DOHH2 (cell line): Measurements from ENCODE around the gene GLCCI1.

Experiments used
- H3F3A ChIP-seq: fragments of 200-600 bp; sonication (generic), shearing (Covaris generic); 2 replicates; pipeline ENCODE4 v1.6.0; 2016; ENCODE audit warnings: antibody characterized with exemption, mild to moderate bottlenecking; ENCODE audit not compliant: control insufficient read depth, insufficient read depth
- H3K27ac ChIP-seq: fragments of 200-600 bp; sonication (generic); 2 replicates; pipeline ENCODE4 v1.5.1; 2014; ENCODE audit warnings: low read depth, mild to moderate bottlenecking, low read length, moderate library complexity
- H3K27me3 ChIP-seq: fragments of 200-600 bp; sonication (generic); 2 replicates; pipeline ENCODE4 v1.6.1; 2014; ENCODE audit warnings: mild to moderate bottlenecking, low read length, mixed read lengths; ENCODE audit not compliant: control insufficient read depth
- H3K36me3 ChIP-seq: fragments of 200-600 bp; sonication (generic); 2 replicates; pipeline ENCODE4 v1.6.1; 2014; ENCODE audit warnings: mild to moderate bottlenecking, low read length, moderate library complexity, mixed read lengths; ENCODE audit not compliant: control insufficient read depth
- H3K4me1 ChIP-seq: fragments of 200-600 bp; sonication (generic); 2 replicates; pipeline ENCODE4 v1.6.1; 2014; ENCODE audit warnings: mild to moderate bottlenecking, low read length, mixed read lengths; ENCODE audit not compliant: control insufficient read depth
- H3K4me2 ChIP-seq: fragments of 200-600 bp; sonication (generic); 2 replicates; pipeline ENCODE4 v1.6.0; 2014; ENCODE audit warnings: mild to moderate bottlenecking, low read length, moderate library complexity
- H3K4me3 ChIP-seq: fragments of 200-600 bp; sonication (generic); 2 replicates; pipeline ENCODE4 v1.5.1; 2014; ENCODE audit warnings: mild to moderate bottlenecking, low read length, mixed read lengths
- H3K79me2 ChIP-seq: fragments of 200-600 bp; sonication (generic); 2 replicates; pipeline ENCODE4 v1.6.1; 2014; ENCODE audit warnings: mild to moderate bottlenecking, low read length, mixed read lengths; ENCODE audit not compliant: control insufficient read depth
- H3K9me2 ChIP-seq: fragments of 200-600 bp; sonication (generic); replicated peaks from 2 replicates; pipeline ENCODE4 v1.6.1; 2014; ENCODE audit warnings: mild to moderate bottlenecking, low read length, mixed read lengths; ENCODE audit not compliant: control insufficient read depth
- H3K9me3 ChIP-seq: fragments of 200-600 bp; sonication (generic); 2 replicates; pipeline ENCODE4 v1.6.1; 2014; ENCODE audit warnings: antibody characterized with exemption, low read length, mixed read lengths; ENCODE audit not compliant: control insufficient read depth, insufficient read depth
- H4K20me1 ChIP-seq: fragments of 200-600 bp; sonication (generic); 2 replicates; pipeline ENCODE4 v1.6.0; 2014; ENCODE audit warnings: low read depth, mild to moderate bottlenecking, antibody characterized with exemption, low read length, moderate library complexity; ENCODE audit not compliant: control insufficient read depth, insufficient read depth
- EZH2phosphoT487 ChIP-seq: fragments of 200-600 bp; sonication (generic); IDR thresholded peaks from 2 replicates; pipeline ENCODE4 v1.6.1; 2017; ENCODE audit warnings: borderline replicate concordance, mild to moderate bottlenecking, antibody characterized with exemption, low read length, moderate library complexity, mixed read lengths
- TF ChIP-seq, protein P1 (sequence below): fragments of 200-600 bp; sonication (generic); IDR thresholded peaks from one replicate; pipeline ENCODE4 v1.5.1; 2014; ENCODE audit warnings: antibody characterized with exemption, mild to moderate bottlenecking, low read depth, low read length; ENCODE audit not compliant: poor library complexity, severe bottlenecking

The GLCCI1 gene

GRCh38 chr7:7920481-7920880 is 48.1 kb upstream of the GLCCI1 start:
- Histone ChIP-seq H3K9me3 (no peaks in the 10 kb centered on the region), H3K4me2 (peak overlapping the region; percentile 76), H3K79me2 (no peaks in the 10 kb centered on the region), H3K27ac (peak overlapping the region; percentile 55), H3K36me3 (no peaks in the 10 kb centered on the region; the same call in 1 of the 2 replicates), H3K4me1 (peaks cover 67% of the 10 kb centered on the region), H3F3A (peaks cover 4% of the 10 kb centered on the region; the same call in 1 of the 2 replicates), H3K27me3 (no peaks in the 10 kb centered on the region), H3K4me3 (peak overlapping the region; percentile 59), H4K20me1 (no peaks in the 10 kb centered on the region), H3K9me2 (no peaks in the 10 kb centered on the region)
- TF ChIP-seq EZH2phosphoT487, result no peak
- TF ChIP-seq, protein P1, sequence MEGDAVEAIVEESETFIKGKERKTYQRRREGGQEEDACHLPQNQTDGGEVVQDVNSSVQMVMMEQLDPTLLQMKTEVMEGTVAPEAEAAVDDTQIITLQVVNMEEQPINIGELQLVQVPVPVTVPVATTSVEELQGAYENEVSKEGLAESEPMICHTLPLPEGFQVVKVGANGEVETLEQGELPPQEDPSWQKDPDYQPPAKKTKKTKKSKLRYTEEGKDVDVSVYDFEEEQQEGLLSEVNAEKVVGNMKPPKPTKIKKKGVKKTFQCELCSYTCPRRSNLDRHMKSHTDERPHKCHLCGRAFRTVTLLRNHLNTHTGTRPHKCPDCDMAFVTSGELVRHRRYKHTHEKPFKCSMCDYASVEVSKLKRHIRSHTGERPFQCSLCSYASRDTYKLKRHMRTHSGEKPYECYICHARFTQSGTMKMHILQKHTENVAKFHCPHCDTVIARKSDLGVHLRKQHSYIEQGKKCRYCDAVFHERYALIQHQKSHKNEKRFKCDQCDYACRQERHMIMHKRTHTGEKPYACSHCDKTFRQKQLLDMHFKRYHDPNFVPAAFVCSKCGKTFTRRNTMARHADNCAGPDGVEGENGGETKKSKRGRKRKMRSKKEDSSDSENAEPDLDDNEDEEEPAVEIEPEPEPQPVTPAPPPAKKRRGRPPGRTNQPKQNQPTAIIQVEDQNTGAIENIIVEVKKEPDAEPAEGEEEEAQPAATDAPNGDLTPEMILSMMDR, result no peak

- Histone ChIP-seq H3K79me2 (no peaks in the 10 kb centered on the region), H3K4me1 (peaks cover 67% of the 10 kb centered on the region), H3F3A (peaks cover 4% of the 10 kb centered on the region; the same call in 1 of the 2 replicates), H3K27me3 (no peaks in the 10 kb centered on the region), H3K4me3 (peak overlapping the region; percentile 28), H4K20me1 (no peaks in the 10 kb centered on the region), H3K27ac (peak overlapping the region; percentile 55), H3K36me3 (no peaks in the 10 kb centered on the region; the same call in 1 of the 2 replicates), H3K9me3 (no peaks in the 10 kb centered on the region), H3K4me2 (peak overlapping the region; percentile 76), H3K9me2 (no peaks in the 10 kb centered on the region)
- TF ChIP-seq EZH2phosphoT487, result no peak
- TF ChIP-seq, protein P1, result no peak
Observed at GRCh38 chr7:7921830-7922229, 46.8 kb upstream of the GLCCI1 start.

DNA sequence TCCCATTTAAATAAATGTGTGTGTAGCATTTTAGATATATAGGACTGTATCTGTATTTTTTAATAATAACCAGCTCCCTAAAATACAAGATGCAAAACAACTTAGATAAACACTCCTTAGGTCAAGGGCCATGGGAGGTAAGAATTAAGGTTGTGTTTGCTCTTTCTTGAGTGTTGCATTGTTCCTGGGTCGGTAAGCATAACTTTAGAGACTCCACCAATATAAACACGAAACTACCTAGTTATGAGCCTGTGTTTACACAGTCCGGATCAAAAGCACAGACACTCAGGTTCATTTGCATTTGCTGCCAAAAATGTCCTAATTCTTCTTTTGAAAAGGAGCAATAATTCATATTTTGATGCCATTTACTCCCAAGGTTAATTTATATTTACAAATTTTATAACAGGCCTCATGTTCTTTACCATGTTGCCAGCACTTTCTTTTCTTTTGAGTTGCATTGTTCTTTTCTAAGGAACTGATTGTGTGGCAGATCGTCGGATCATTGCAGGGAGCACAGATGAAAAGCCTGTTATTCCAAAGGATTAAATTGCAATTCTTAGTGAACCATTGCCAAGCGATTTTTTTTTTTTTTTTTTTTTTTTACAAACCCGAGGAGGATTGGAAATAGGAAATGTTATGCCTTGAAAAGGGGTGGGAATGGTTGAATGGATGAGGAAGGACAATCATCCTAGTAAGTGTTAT is 45.8 kb upstream of the GLCCI1 start:
- H3K36me3 ChIP-seq, result no peaks in the 10 kb centered on the region; the same call in 1 of the 2 replicates
- H3K79me2 ChIP-seq, result no peaks in the 10 kb centered on the region
- TF ChIP-seq, protein P1, result no peak
- TF ChIP-seq EZH2phosphoT487, result no peak
- no peaks in the 10 kb centered on the region for H3K9me3 ChIP-seq
- H3K27me3 ChIP-seq, result no peaks in the 10 kb centered on the region
- H4K20me1 ChIP-seq, result no peaks in the 10 kb centered on the region
- H3K9me2 ChIP-seq, result no peaks in the 10 kb centered on the region
- H3K4me3 ChIP-seq, result peak overlapping the region; percentile 28
- H3K4me1 ChIP-seq, result peaks cover 67% of the 10 kb centered on the region
- H3F3A ChIP-seq, result peaks cover 4% of the 10 kb centered on the region; the same call in 1 of the 2 replicates
- H3K27ac ChIP-seq, result peak overlapping the region; percentile 55
- H3K4me2 ChIP-seq, result peak overlapping the region; percentile 76
